ENCODE measurements around the gene FXYD2.

FXYD2 gene

DNA sequence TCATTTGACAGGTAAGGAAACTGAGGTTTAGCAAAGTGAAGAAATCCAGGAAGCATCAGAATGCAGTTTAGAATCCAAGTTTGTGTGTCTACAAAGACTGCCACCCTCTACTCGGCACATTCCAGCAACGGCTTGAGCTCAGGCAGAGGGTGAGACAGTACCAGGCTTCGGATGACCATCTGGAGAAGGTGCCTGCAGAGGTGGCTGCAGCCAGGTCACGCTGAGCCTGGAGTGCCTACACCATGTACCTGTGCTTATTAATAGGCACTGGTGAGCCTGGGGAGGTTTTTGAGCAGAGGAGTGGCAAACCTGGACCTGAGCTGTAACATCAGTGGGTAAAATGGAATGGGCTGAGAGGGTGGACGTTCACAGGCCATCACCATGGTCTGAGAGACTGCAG is 47.2 kb upstream of the FXYD2 start:
- TF ChIP-seq FOXM1 (IDR thresholded peaks at IDR 0.05; ENCODE audit: borderline replicate concordance, low read depth) (no peak), TAF1 (IDR thresholded peaks at IDR 0.05; ENCODE audit: low read depth) (no peak), NFIC (IDR thresholded peaks at IDR 0.05) (no peak), CEBPB (IDR thresholded peaks at IDR 0.05) (no peak), ZBTB7A (IDR thresholded peaks at IDR 0.05; ENCODE audit: low read depth) (no peak), EGR1 (IDR thresholded peaks at IDR 0.05) (no peak), TEAD4 (IDR thresholded peaks at IDR 0.05) (no peak), CREB1 (IDR thresholded peaks at IDR 0.05; ENCODE audit: low read depth) (no peak), YY1 (IDR thresholded peaks at IDR 0.05; ENCODE audit: low read depth) (no peak), TCF12 (IDR thresholded peaks at IDR 0.05; ENCODE audit: low read depth) (no peak), RAD21 (IDR thresholded peaks at IDR 0.05; ENCODE audit: low read depth) (no peak), EP300 (IDR thresholded peaks at IDR 0.05; ENCODE audit: borderline replicate concordance) (no peak)
- TF ChIP-seq, protein P1, sequence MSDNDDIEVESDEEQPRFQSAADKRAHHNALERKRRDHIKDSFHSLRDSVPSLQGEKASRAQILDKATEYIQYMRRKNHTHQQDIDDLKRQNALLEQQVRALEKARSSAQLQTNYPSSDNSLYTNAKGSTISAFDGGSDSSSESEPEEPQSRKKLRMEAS (IDR thresholded peaks at IDR 0.05), result no peak
- TF ChIP-seq, protein P2, sequence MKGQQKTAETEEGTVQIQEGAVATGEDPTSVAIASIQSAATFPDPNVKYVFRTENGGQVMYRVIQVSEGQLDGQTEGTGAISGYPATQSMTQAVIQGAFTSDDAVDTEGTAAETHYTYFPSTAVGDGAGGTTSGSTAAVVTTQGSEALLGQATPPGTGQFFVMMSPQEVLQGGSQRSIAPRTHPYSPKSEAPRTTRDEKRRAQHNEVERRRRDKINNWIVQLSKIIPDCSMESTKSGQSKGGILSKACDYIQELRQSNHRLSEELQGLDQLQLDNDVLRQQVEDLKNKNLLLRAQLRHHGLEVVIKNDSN (IDR thresholded peaks at IDR 0.05), result no peak
- TF ChIP-seq, protein P3, sequence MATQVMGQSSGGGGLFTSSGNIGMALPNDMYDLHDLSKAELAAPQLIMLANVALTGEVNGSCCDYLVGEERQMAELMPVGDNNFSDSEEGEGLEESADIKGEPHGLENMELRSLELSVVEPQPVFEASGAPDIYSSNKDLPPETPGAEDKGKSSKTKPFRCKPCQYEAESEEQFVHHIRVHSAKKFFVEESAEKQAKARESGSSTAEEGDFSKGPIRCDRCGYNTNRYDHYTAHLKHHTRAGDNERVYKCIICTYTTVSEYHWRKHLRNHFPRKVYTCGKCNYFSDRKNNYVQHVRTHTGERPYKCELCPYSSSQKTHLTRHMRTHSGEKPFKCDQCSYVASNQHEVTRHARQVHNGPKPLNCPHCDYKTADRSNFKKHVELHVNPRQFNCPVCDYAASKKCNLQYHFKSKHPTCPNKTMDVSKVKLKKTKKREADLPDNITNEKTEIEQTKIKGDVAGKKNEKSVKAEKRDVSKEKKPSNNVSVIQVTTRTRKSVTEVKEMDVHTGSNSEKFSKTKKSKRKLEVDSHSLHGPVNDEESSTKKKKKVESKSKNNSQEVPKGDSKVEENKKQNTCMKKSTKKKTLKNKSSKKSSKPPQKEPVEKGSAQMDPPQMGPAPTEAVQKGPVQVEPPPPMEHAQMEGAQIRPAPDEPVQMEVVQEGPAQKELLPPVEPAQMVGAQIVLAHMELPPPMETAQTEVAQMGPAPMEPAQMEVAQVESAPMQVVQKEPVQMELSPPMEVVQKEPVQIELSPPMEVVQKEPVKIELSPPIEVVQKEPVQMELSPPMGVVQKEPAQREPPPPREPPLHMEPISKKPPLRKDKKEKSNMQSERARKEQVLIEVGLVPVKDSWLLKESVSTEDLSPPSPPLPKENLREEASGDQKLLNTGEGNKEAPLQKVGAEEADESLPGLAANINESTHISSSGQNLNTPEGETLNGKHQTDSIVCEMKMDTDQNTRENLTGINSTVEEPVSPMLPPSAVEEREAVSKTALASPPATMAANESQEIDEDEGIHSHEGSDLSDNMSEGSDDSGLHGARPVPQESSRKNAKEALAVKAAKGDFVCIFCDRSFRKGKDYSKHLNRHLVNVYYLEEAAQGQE (IDR thresholded peaks at IDR 0.05; ENCODE audit: low read depth), result no peak

GRCh38 chr11:117871160-117871559 is 46.6 kb upstream of the FXYD2 start:
- TF ChIP-seq NFIC (IDR thresholded peaks at IDR 0.05) (no peak), TCF12 (IDR thresholded peaks at IDR 0.05; ENCODE audit: low read depth) (no peak), TEAD4 (IDR thresholded peaks at IDR 0.05) (no peak), RAD21 (IDR thresholded peaks at IDR 0.05; ENCODE audit: low read depth) (no peak), EP300 (IDR thresholded peaks at IDR 0.05; ENCODE audit: borderline replicate concordance) (no peak), TAF1 (IDR thresholded peaks at IDR 0.05; ENCODE audit: low read depth) (no peak)
- TF ChIP-seq, protein P1 (IDR thresholded peaks at IDR 0.05), result no peak
- TF ChIP-seq, protein P3 (IDR thresholded peaks at IDR 0.05; ENCODE audit: low read depth), result no peak

DNA sequence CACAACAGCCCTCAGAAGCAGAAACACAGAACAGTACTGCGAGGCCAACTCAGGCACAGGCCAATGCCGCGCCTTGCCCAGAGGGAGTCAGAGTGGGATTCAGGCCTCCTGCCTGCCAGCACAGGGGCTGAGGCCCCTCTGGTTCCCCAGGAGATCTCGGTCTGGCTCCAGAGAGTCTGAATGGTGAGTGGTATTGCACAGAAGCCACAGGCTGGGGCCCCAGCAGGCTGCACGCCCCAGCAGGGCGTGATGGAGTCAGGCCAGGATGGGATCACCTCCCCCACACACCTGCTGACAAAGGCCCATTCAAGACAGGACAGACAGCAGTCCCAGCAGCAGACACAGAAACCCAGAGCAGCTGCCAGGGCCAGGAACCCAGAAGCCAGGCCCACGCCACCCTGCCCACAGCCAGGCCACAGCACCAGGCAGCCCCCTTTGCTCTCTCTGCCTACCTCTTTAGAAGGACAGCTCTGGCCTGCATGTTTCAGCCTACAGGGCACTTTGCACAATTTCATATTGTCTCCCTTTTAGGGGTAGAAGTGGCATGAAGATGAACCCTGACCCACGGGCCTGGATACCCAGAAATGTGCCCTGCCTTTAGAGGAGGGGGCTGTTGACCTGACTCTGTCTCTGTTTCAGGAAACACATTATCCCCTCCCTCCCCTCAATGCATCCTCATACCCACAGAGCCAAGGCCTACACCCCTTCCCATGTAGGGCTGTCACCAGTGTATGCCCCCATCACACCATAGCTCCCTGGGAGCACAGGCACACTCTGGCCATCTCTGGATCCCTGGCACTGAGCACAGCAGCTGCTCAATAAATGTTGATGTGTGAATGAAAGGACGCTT is 45.8 kb upstream of the FXYD2 start:
- TF ChIP-seq NFIC (IDR thresholded peaks at IDR 0.05), result no peak

DNA sequence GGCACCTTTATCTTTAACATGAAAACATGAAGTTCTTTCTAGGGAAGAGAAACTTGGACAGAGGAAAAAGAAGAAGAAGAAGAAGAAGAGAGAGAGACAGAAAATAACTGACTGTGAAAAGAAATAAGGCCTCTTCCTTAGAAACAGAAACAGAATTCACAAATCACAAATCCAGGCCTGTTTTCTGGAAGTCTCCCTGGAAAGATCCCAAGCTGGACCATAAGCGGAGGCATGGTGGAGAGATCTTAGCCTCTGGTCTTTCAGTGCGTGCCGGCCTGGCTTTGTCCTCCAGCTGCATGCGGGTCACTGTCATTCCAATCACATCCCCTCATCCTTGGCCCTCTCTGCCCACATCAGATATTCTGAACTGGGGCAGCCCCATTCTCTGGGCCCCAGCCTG is 45.1 kb upstream of the FXYD2 start:
- TF ChIP-seq FOXM1 (IDR thresholded peaks at IDR 0.05; ENCODE audit: borderline replicate concordance, low read depth) (no peak), NFIC (IDR thresholded peaks at IDR 0.05) (no peak)

DNA sequence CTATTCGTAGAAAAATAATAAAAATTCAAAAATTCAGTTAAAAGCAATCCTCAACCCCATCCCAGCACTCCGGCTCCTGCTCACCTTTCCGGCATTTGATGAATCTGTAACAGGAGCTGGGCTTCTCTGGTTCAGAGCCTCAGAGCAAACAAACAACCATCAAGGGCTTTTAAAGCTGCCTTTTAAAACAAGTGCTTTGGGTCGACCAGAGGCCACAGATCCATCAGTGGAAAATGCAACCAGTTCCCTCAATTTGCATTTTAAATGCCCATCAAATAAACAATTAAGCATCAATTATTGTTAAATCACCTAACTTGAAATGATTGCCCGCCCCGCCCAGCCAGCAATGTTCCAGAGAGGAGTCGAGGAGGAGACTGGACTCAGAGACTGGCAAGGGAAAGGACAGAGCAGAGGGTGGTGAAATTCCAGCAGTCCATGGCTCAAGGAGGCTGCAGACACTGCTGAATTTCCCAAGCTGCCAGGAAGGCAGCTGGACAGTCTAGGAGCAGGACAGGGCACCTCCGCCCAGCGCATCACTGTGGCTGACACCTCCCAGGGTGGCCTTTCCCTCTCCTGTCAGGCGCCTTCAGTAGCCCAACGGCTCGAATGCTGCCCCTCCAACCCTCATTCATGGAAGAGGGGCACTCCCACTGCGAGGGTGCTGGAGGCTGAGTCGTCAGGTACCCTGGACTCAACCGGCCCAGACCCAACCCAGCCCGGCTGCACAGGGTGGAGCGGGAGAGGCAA is 44.4 kb upstream of the FXYD2 start:
- TF ChIP-seq, protein P2 (IDR thresholded peaks at IDR 0.05), result no peak
- TF ChIP-seq CREB1 (IDR thresholded peaks at IDR 0.05; ENCODE audit: low read depth), result no peak
- no peak for TF ChIP-seq FOXM1 (IDR thresholded peaks at IDR 0.05; ENCODE audit: borderline replicate concordance, low read depth)

GRCh38 chr11:117868088-117868487 is 43.5 kb upstream of the FXYD2 start:
- TF ChIP-seq, protein P1 (IDR thresholded peaks at IDR 0.05), result no peak
- TF ChIP-seq YY1 (IDR thresholded peaks at IDR 0.05; ENCODE audit: low read depth) (no peak), RAD21 (IDR thresholded peaks at IDR 0.05; ENCODE audit: low read depth) (no peak), ZBTB7A (IDR thresholded peaks at IDR 0.05; ENCODE audit: low read depth) (no peak), NFIC (IDR thresholded peaks at IDR 0.05) (no peak), TCF12 (IDR thresholded peaks at IDR 0.05; ENCODE audit: low read depth) (no peak), TAF1 (IDR thresholded peaks at IDR 0.05; ENCODE audit: low read depth) (no peak), EP300 (IDR thresholded peaks at IDR 0.05; ENCODE audit: borderline replicate concordance) (no peak), CEBPB (IDR thresholded peaks at IDR 0.05) (no peak), EGR1 (IDR thresholded peaks at IDR 0.05) (no peak), FOXM1 (IDR thresholded peaks at IDR 0.05; ENCODE audit: borderline replicate concordance, low read depth) (no peak), TEAD4 (IDR thresholded peaks at IDR 0.05) (no peak), CREB1 (IDR thresholded peaks at IDR 0.05; ENCODE audit: low read depth) (no peak)
- TF ChIP-seq, protein P3 (IDR thresholded peaks at IDR 0.05; ENCODE audit: low read depth), result no peak
- TF ChIP-seq, protein P2 (IDR thresholded peaks at IDR 0.05), result no peak
